Cardiac muscle cell (in vitro differentiated cells and primary cell): ENCODE results near the gene EEPD1. TPM values are rescaled to one million over a fixed set of nuclear protein-coding genes. Genes with fewer than 3 reads are reported as not detected.
"Not testable (repeated sequence)": the region's sequence is repeated elsewhere in the genome, so short reads cannot be mapped to it uniquely, and the experiment has no call there.

ENCODE experiments used
- DNase-seq, 2 donors: peaks; one replicate each; pipeline versions ENCODE4 v3.0.0 to v3.0.0-alpha.2; 2010 to 2017; ENCODE audit warnings: low read depth in 1 of 2, low spot score in 1 of 2
- H3K27ac ChIP-seq: fragments of 200-600 bp; sonication (generic); 2 replicates; pipeline ENCODE4 v1.5.1; 2016
- H3K27me3 ChIP-seq: fragments of 200-600 bp; sonication (generic); 2 replicates; pipeline ENCODE4 v1.6.0; 2016; ENCODE audit warnings: control low read depth
- H3K36me3 ChIP-seq: fragments of 200-600 bp; sonication (generic); 2 replicates; pipeline ENCODE4 v1.5.1; 2016; ENCODE audit warnings: control low read depth
- H3K4me1 ChIP-seq: fragments of 200-600 bp; sonication (generic); 2 replicates; pipeline ENCODE4 v1.8.1; 2017; ENCODE audit warnings: low read depth, mild to moderate bottlenecking, mixed run types
- H3K4me3 ChIP-seq: fragments of 200-600 bp; sonication (generic); 2 replicates; pipeline ENCODE4 v1.5.1; 2016; ENCODE audit warnings: mild to moderate bottlenecking
- H3K9me3 ChIP-seq: fragments of 200-600 bp; sonication (generic); 2 replicates; pipeline ENCODE4 v1.5.1; 2017; ENCODE audit warnings: low read depth, mild to moderate bottlenecking, control low read depth
- polyA plus RNA-seq: library from polyadenylated mRNA; unstranded; fragments of >200 nt; fragmentation: Nextera tagmentation; extraction: Ambion mirVana; gene quantifications from 2 replicates; pipeline ENCODE4 v1.2.1, GENCODE V29; 2016
- total RNA-seq: library from RNA; depleted of rRNA; stranded (reverse); fragments of >200 nt; gene quantifications from 2 replicates; pipeline ENCODE4 v1.2.3, GENCODE V29; 2016
- TF ChIP-seq, protein P1 (sequence below): IDR thresholded peaks from 2 replicates; pipeline ENCODE4 v1.5.1; 2012; ENCODE audit warnings: low read depth, mild to moderate bottlenecking, low read length

EEPD1 gene
- total RNA-seq: 11.9 and 13.5 TPM in 2 replicates
- polyA plus RNA-seq: 4.8 and 13.8 TPM in 2 replicates

DNA sequence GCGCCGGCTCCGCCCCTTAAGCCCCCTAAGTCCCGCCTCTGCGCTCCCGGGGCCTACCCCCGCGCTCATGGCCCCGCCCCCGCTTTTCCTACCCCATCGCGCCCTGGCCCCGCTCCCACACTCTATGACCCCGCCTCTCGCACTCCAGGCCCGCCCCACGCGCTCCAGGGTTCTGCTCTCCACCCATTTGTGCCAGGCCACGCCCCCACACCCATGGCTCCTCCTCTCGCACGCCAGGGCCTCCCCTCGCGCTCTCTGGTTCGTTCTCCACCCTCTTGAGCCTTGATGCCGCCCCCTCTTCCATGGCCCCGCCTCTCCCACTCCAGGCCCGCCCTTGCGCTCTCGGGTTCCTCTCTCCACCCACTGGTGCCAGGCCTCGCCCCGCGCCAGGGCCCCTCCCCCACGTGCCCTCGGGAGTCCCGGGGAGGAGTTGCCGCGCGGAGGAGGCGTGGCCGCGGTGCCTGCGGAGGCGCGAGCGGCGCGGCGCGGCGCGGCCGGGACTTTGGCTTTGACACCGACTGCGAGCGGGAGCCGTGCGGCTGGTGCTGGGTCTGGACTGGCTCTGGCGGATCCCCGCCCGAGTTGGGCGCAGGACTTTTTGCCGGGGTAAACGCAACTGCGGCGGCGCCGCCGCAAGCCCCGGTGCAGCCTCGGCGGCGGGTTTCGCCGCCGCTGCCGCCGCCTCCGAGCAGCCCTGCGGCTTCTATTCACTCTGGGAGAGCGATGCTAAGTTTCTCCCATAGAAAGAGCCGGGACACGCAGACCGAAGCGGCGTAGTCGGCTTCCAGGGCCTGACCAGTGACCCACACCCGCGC, at the start of gene EEPD1:
TSS of gene EEPD1 (plus strand) at position 499 of the 815 bp plus-strand sequence. CDS start 1,071 bp downstream, outside the sequence.
- H3K4me1 ChIP-seq: peaks cover 7% of the 10 kb centered on the region
- H3K27me3 ChIP-seq: no peaks in the 10 kb centered on the region
- peak; percentile 99 to 100 for DNase-seq
- peak within 1 kb of the TSS; percentile 57 for H3K27ac ChIP-seq
- TF ChIP-seq, protein P1, sequence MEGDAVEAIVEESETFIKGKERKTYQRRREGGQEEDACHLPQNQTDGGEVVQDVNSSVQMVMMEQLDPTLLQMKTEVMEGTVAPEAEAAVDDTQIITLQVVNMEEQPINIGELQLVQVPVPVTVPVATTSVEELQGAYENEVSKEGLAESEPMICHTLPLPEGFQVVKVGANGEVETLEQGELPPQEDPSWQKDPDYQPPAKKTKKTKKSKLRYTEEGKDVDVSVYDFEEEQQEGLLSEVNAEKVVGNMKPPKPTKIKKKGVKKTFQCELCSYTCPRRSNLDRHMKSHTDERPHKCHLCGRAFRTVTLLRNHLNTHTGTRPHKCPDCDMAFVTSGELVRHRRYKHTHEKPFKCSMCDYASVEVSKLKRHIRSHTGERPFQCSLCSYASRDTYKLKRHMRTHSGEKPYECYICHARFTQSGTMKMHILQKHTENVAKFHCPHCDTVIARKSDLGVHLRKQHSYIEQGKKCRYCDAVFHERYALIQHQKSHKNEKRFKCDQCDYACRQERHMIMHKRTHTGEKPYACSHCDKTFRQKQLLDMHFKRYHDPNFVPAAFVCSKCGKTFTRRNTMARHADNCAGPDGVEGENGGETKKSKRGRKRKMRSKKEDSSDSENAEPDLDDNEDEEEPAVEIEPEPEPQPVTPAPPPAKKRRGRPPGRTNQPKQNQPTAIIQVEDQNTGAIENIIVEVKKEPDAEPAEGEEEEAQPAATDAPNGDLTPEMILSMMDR: no peak
- peak within 1 kb of the TSS; percentile 74 for H3K4me3 ChIP-seq
- H3K9me3 ChIP-seq: no peaks in the 10 kb centered on the region
- no peaks in the 10 kb centered on the region for H3K36me3 ChIP-seq

DNA sequence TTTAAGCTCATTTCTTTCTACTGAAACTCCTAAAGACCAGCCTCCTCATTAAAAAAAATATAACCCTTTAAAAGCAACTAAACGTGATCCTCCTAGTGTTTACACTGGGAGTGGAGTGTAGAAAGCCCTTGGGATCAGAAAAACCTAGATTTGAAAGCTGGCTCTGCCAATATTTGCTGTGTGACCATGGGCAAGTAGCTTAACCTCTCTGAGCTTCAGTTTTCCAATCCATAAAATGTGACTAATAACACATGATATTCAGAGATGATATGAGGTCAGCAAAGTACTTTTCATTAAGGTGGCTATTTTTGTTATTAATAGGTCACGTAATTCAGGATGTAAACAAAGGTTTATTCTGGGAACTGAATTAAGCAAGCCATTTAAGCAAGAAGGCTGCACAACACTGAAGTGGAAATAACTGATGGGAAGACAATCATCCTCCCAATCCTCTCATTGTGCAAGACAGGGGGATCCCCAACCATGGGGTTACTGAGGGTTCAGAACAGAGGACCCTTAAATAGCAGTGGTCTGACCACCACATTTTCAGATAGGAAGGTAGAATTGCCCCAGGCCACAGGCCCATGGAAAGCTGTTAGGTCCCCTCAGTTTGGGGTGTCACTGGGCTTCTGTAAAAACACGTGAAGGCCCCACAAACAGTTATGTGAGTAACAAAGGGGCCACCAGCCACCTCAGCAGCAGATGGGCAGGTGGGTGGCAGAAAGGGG, 49.1 kb upstream of the EEPD1 start:
- no peaks in the 10 kb centered on the region for H3K4me1 ChIP-seq
- no peak for DNase-seq
- H3K36me3 ChIP-seq: no peaks in the 10 kb centered on the region
- no peak overlapping the region for H3K4me3 ChIP-seq
- H3K9me3 ChIP-seq: no peaks in the 10 kb centered on the region
- TF ChIP-seq, protein P1: no peak
- no peaks in the 10 kb centered on the region for H3K27me3 ChIP-seq
- no peak overlapping the region for H3K27ac ChIP-seq

DNA sequence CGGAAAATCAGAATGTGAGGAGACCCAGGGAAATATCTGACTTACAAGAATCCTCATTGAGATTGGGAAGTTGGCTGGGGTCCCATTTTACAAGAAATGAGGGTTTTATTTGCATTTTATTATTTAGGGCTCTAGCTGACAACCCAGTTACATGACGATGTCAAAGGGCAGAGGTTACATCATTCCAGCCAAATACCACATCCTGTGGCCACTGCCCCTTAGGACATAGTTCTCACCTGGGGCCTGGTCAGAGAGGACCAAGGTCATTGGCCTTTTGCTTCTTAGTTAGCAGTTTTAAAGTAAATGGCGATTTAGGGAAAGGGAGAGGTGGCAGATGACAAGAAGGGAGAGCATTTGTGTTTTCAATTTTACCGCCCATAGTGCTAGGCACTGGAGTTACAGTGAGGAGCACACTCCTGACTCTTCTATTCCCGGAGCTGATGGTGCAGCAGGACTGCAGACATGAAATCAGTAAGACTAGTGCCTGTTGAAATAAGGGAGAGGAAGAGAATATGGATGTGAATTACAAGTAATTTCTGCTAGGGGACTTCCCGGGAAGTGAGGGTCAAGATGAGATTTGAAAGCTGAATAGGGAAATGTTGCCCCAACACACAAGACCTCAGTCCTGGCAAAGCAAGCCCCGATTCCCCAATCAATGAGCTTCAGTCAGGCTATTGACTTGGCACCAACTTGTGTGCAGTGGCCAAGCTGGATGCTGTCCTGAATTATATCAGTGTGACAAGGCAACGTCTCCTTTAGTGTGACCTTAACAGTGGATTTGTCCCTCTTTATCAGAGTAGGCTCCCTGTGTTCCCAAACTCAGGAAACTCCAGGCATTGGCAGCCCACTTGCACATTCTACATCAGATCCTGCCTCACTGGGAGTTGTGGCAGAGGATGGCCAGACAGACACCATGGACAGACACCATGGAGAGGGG, 45.8 kb upstream of the EEPD1 start:
- not testable (repeated sequence) for H3K4me3 ChIP-seq, DNase-seq, H3K27me3 ChIP-seq, H3K27ac ChIP-seq, H3K36me3 ChIP-seq, H3K9me3 ChIP-seq, H3K4me1 ChIP-seq

DNA sequence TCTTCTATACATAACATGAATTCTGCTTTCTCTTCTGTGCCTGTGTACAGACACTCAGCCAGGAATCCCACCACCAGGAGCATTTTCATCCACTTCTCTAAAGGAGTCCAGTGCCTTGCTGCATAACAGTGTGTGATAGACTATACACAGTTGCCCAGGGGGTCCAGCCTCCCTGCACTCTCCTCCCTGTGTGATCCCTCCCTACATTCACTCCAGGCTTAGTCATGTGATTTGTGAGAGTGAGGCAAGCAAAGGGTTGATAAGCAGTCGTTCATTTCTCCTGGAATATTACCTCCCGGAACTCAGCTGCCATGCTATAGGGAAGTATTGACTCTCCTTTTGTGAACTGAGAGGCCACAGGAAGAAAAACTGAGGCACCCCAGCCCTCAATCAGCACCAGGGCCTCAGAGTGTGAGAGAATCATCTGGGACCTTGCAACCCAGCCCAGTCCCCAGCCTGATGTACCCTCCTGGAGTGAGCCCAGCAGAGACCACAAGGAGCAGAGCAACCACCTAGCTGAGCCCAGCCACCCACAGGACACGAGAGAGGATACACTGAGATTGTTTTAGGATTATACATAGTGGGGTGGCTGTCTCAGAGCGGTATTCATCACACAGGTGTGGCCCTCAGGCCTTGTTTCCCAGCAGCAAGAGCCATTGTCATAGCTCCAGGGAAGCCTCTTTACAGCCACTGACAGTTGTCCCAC, 45.0 kb upstream of the EEPD1 start:
- Histone ChIP-seq H3K27me3 (no peaks in the 10 kb centered on the region), H3K4me3 (no peak overlapping the region), H3K36me3 (no peaks in the 10 kb centered on the region), H3K27ac (no peak overlapping the region), H3K4me1 (no peaks in the 10 kb centered on the region), H3K9me3 (no peaks in the 10 kb centered on the region)
- DNase-seq: peak in 1 of 2 donors; percentile 31
- TF ChIP-seq, protein P1: no peak

DNA sequence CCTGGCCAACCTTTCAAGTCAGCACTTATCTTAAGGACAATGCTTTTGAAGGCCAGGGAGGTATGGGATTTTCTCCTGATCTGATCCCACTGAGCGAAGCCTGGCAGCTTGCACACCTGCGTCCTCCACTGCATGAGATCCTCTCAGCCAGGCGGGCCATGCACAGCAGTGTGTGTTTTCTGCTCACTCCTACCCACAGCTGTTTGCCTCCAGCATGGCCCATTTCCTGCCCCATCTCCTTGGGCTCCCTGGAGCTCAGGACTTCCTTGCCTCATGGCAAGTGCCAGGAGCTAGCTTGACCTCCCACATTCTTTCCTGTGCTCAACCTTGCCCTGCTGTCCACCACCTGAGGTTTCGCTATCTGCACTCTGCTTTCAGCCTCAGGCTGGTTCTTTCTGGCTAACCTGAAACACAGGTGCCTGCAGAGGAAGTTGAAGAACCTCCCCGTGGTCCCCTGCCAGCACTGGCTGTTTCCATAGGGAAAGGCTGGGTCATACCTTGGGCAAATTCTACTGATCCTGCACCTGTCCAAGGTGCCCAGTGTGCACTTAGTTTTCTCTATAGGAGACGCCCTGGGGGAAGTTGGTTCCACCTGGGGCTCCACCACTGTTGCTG, 43.9 kb upstream of the EEPD1 start:
- no peak overlapping the region for H3K4me3 ChIP-seq
- H3K27me3 ChIP-seq: no peaks in the 10 kb centered on the region
- TF ChIP-seq, protein P1: no peak
- DNase-seq: no peak
- H3K9me3 ChIP-seq: no peaks in the 10 kb centered on the region
- no peaks in the 10 kb centered on the region for H3K36me3 ChIP-seq
- H3K27ac ChIP-seq: no peak overlapping the region
- no peaks in the 10 kb centered on the region for H3K4me1 ChIP-seq
